IMR-90 (cell line): ENCODE results near the gene MECR. TPM values are rescaled to one million over a fixed set of nuclear protein-coding genes. Genes with fewer than 3 reads are reported as not detected.

Source experiments
- ATAC-seq: fragments of 200-7000 bp; cut with Tn5 transposase; 2 replicates; pipeline ENCODE4 v1.9.1; 2020; ENCODE audit warnings: low read depth, mild to moderate bottlenecking, moderate library complexity
- BruUV-seq: library from RNA; stranded (reverse); fragments of 400-500 nt; replicated peaks from 2 replicates; lab custom pipeline; 2021; lab: Mats Ljungman, UMichigan
- CTCF ChIA-PET: fragments of 300-600 bp; formaldehyde crosslinking; extraction: SDS; loops from one replicate; lab custom pipeline; 2021; ENCODE audit warnings: antibody characterized with exemption; lab: Yijun Ruan, JAX
- POLR2A ChIA-PET: fragments of 300-600 bp; sonication (Branson Sonifier 250); formaldehyde crosslinking; loops from one replicate; lab custom pipeline; 2022; ENCODE audit warnings: antibody characterized with exemption; ENCODE audit not compliant: unreplicated experiment; lab: Charles Lee
- DNase-seq: peaks from one replicate; pipeline ENCODE4 v3.0.0; 2013
- H2AFZ ChIP-seq: replicated peaks from 2 replicates; pipeline ENCODE3; 2013; ENCODE audit warnings: low read length, mild to moderate bottlenecking; ENCODE audit not compliant: poor library complexity
- H2AK5ac ChIP-seq: 2 replicates; pipeline ENCODE4 v1.6.1; 2013; ENCODE audit warnings: low read depth, low read length, inconsistent platforms
- H2AK9ac ChIP-seq: replicated peaks from 2 replicates; pipeline ENCODE3; 2013; ENCODE audit warnings: mild to moderate bottlenecking, low read depth, low read length, moderate library complexity; ENCODE audit not compliant: poor library complexity
- H2BK120ac ChIP-seq: 2 replicates; pipeline ENCODE4 v1.6.1; 2013; ENCODE audit warnings: low read depth, low read length, inconsistent platforms
- H2BK15ac ChIP-seq: 3 replicates; pipeline ENCODE4 v1.6.1; 2013; ENCODE audit warnings: low read depth, low read length, inconsistent platforms
- H2BK20ac ChIP-seq: 2 replicates; pipeline ENCODE4 v1.6.1; 2013; ENCODE audit warnings: low read depth, mild to moderate bottlenecking, inconsistent platforms, low read length, moderate library complexity
- H2BK5ac ChIP-seq: 2 replicates; pipeline ENCODE4 v1.6.1; 2013; ENCODE audit warnings: mild to moderate bottlenecking, low read depth, low read length, inconsistent platforms; ENCODE audit not compliant: poor library complexity, severe bottlenecking
- H3K14ac ChIP-seq: replicated peaks from 2 replicates; pipeline ENCODE4 v1.6.1; 2013; ENCODE audit warnings: low read depth, low read length, inconsistent platforms
- H3K18ac ChIP-seq: 2 replicates; pipeline ENCODE4 v1.6.1; 2013; ENCODE audit warnings: low read depth, low read length, control low read depth
- H3K23ac ChIP-seq: 2 replicates; pipeline ENCODE4 v1.6.1; 2013; ENCODE audit warnings: low read depth, low read length, inconsistent platforms
- H3K27ac ChIP-seq: 2 replicates; pipeline ENCODE4 v1.5.1; 2013; ENCODE audit warnings: mild to moderate bottlenecking, control low read depth, low read length; ENCODE audit not compliant: insufficient read depth
- H3K27me3 ChIP-seq: 2 replicates; pipeline ENCODE4 v1.6.1; 2013; ENCODE audit warnings: low read length; ENCODE audit not compliant: control insufficient read depth, insufficient read depth
- H3K36me3 ChIP-seq: 2 replicates; pipeline ENCODE4 v1.6.1; 2013; ENCODE audit warnings: low read length, mixed read lengths; ENCODE audit not compliant: control insufficient read depth, insufficient read depth
- H3K4ac ChIP-seq: 2 replicates; pipeline ENCODE4 v1.6.1; 2013; ENCODE audit warnings: low read depth, low read length, inconsistent platforms
- H3K4me1 ChIP-seq: 2 replicates; pipeline ENCODE4 v1.6.1; 2013; ENCODE audit warnings: low read length, mixed read lengths; ENCODE audit not compliant: control insufficient read depth, insufficient read depth
- H3K4me2 ChIP-seq: 2 replicates; pipeline ENCODE4 v1.6.1; 2013; ENCODE audit warnings: low read depth, mild to moderate bottlenecking, control low read depth, low read length, moderate library complexity
- H3K4me3 ChIP-seq: 2 replicates; pipeline ENCODE4 v1.5.1; 2013; ENCODE audit warnings: low read depth, mild to moderate bottlenecking, control low read depth, low read length, moderate library complexity; ENCODE audit not compliant: insufficient read depth
- H3K56ac ChIP-seq: 2 replicates; pipeline ENCODE4 v1.6.1; 2013; ENCODE audit warnings: low read length, inconsistent platforms; ENCODE audit not compliant: insufficient read depth; ENCODE audit errors: extremely low read depth
- H3K79me1 ChIP-seq, 2 experiments: 2 replicates each; pipeline ENCODE4 v1.6.1; 2013; ENCODE audit warnings: low read length in 2 of 2, inconsistent platforms in 1 of 2, low read depth in 1 of 2
- H3K9ac ChIP-seq: 2 replicates; pipeline ENCODE4 v1.6.1; 2013; ENCODE audit warnings: low read depth, low read length, control low read depth
- H3K9me1 ChIP-seq: 2 replicates; pipeline ENCODE4 v1.6.1; 2013; ENCODE audit warnings: low read length, inconsistent platforms; ENCODE audit not compliant: insufficient read depth
- H3K9me3 ChIP-seq: 2 replicates; pipeline ENCODE4 v1.6.1; 2013; ENCODE audit warnings: low read length; ENCODE audit not compliant: control insufficient read depth, insufficient read depth
- H4K20me1 ChIP-seq: 2 replicates; pipeline ENCODE4 v1.6.1; 2013; ENCODE audit warnings: low read length, inconsistent platforms; ENCODE audit not compliant: insufficient read depth
- H4K5ac ChIP-seq: 2 replicates; pipeline ENCODE4 v1.6.1; 2013; ENCODE audit warnings: mild to moderate bottlenecking, low read depth, low read length, control low read depth
- H4K8ac ChIP-seq, 2 experiments: 2 replicates each; pipeline ENCODE4 v1.6.1; 2013; ENCODE audit warnings: low read depth in 2 of 2, low read length in 2 of 2, control low read depth in 1 of 2, inconsistent platforms in 1 of 2
- H4K91ac ChIP-seq: 2 replicates; pipeline ENCODE4 v1.6.1; 2013; ENCODE audit warnings: low read depth, low read length, inconsistent platforms; ENCODE audit not compliant: insufficient read depth
- MAFK ChIP-seq: IDR thresholded peaks from 2 replicates; pipeline ENCODE4 v1.6.1; 2012; ENCODE audit warnings: low read depth, low read length, improper control_type of control experiment
- NFE2L2 ChIP-seq: fragments of 150-350 bp; IDR thresholded peaks from 2 replicates; pipeline ENCODE4 v1.6.1; 2016; ENCODE audit warnings: low read depth, mild to moderate bottlenecking, low read length
- WGBS, 2 experiments: methylation state at CpG; one replicate each; pipeline versions ENCODE4 v1.1.5 to v1.1.7; 2013; ENCODE audit warnings: missing lambda C conversion rate in 2 of 2; ENCODE audit not compliant: insufficient read length in 1 of 2; ENCODE audit errors: extremely low coverage in 2 of 2; 5-methylcytosine and 5-hydroxymethylcytosine counted together
- dilution Hi-C: fragments of 300-500 bp; cut with HindIII; formaldehyde crosslinking; loops from one replicate; pipeline ENCODE4 v1.14.3; 2018; ENCODE audit warnings: low sequenced_read_pairs; ENCODE audit not compliant: unreplicated experiment
- in situ Hi-C: fragments of 300-500 bp; cut with MboI; formaldehyde crosslinking; loops from 3 replicates; pipeline ENCODE4 v1.14.3; 2019; ENCODE audit warnings: low sequenced_read_pairs, inconsistent platforms, mixed read lengths
- intact Hi-C: fragments of 100-400 bp; cut with micrococcal nuclease; formaldehyde crosslinking; loops from 2 replicates; pipeline ENCODE4 v1.10.0; 2022
- polyA plus RNA-seq, 3 experiments: library from polyadenylated mRNA; depleted of rRNA; stranded (reverse); fragments of >200 nt; gene quantifications; 2 replicates each; pipeline ENCODE4 v1.2.3, GENCODE V29; 2012; ENCODE audit warnings: low replicate concordance in 1 of 3
- total RNA-seq: library from RNA; depleted of rRNA; stranded (reverse); fragments of >200 nt; gene quantifications from 2 replicates; pipeline ENCODE4 v1.2.3, GENCODE V29; 2012

The MECR gene
- total and polyA plus RNA-seq, 2 of the 4 experiments (the other 2 are of a cell fraction): 20.3 to 24.8 TPM

GRCh38 chr1:29156543-29157268 is 74.0 kb downstream of the MECR start:
- Histone ChIP-seq H2BK15ac (no peak overlapping the region), H2BK120ac (no peak overlapping the region), H3K9ac (no peak overlapping the region), H3K36me3 (peaks cover 64% of the 10 kb centered on the region), H3K9me1 (peaks cover 13% of the 10 kb centered on the region), H4K8ac (peak overlapping the region in 1 of 2 experiments; percentile 54; a peak in 1 of 4 replicates), H3K4me3 (no peak overlapping the region), H2BK20ac (no peak overlapping the region), H4K5ac (no peak overlapping the region), H3K23ac (peak overlapping the region; percentile 38), H4K91ac (no peak overlapping the region), H3K4ac (no peak overlapping the region), H2AK9ac (no peak overlapping the region), H3K4me2 (no peak overlapping the region), H3K79me1 (peaks cover 34 to 64% of the 10 kb centered on the region in 2 experiments), H3K9me3 (no peaks in the 10 kb centered on the region), H3K27me3 (no peaks in the 10 kb centered on the region), H2BK5ac (peak overlapping the region; percentile 5), H2AK5ac (no peak overlapping the region), H3K14ac (0 out of 2 replicates have a peak overlapping the region, but pooled peaks have one; percentile 36), H4K20me1 (peaks cover 32% of the 10 kb centered on the region), H3K18ac (no peak overlapping the region), H3K56ac (no peak overlapping the region), H3K27ac (peak overlapping the region; percentile 3; the same call in 1 of the 2 replicates), H3K4me1 (no peaks in the 10 kb centered on the region), H2AFZ (no peak overlapping the region)
- BruUV-seq: no TSS peak
- DNase-seq: peak; percentile 49
- TF ChIP-seq NFE2L2 (no peak), MAFK (peak; percentile 53)
- in situ Hi-C loops (no loop called here), intact Hi-C loops (no loop called here), dilution Hi-C loops (no loop called here)
- no CpG with 5 or more reads among the region's 10 CpGs for WGBS, 2 experiments
- CTCF ChIA-PET: interaction anchor here (0.6 kb wide), 1 partner anchor 1574 kb away, joined by 6 read pairs; no protein-coding TSS in a partner anchor
- POLR2A ChIA-PET: interaction anchor here (0.7 kb wide), 1 partner anchor 91 kb away, joined by 4 read pairs; no protein-coding TSS in a partner anchor
- ATAC-seq: peak; percentile 42
